Peyer's patch (tissue), 4 donors: ENCODE measurements around the gene GRK6.

Source experiments
- CTCF ChIP-seq, 6 experiments: fragments of 450-650 bp in 4 of 6; fragments of 200-600 bp in 2 of 6; sonication (generic) in 1 of 6; IDR thresholded peaks; one replicate each; pipeline ENCODE4 v1.5.1; 2017 to 2019; ENCODE audit warnings: antibody characterized with exemption in 6 of 6, mild to moderate bottlenecking in 3 of 6, moderate library complexity in 1 of 6
- POLR2A ChIP-seq, 2 donors: fragments of 450-650 bp; IDR thresholded peaks; one replicate each; pipeline ENCODE4 v1.5.1; 2017; ENCODE audit warnings: antibody characterized with exemption in 2 of 2, mild to moderate bottlenecking in 2 of 2, moderate library complexity in 2 of 2

- TF ChIP-seq CTCF (IDR thresholded peaks at IDR 0.05) (no peak), POLR2A (IDR thresholded peaks at IDR 0.05) (no peak)
These were observed 52.5 kb downstream of the GRK6 start for GRCh38 chr5:177478711-177479646.
